AG04450 (cell line): ENCODE results near the gene STX16. TPM values are rescaled to one million over a fixed set of nuclear protein-coding genes. Genes with fewer than 3 reads are reported as not detected.

Source experiments
- CTCF ChIA-PET: fragments of 300-600, 350-600 bp; formaldehyde crosslinking; extraction: SDS; loops from one replicate; lab custom pipeline; 2022; ENCODE audit warnings: antibody characterized with exemption, inconsistent platforms; lab: Charles Lee
- POLR2A ChIA-PET: fragments of 350-600 bp; formaldehyde crosslinking; extraction: SDS; loops from one replicate; lab custom pipeline; 2021; ENCODE audit warnings: antibody characterized with exemption, inconsistent platforms; lab: Yijun Ruan, JAX
- DNase-seq: peaks from one replicate; pipeline ENCODE4 v3.0.0-alpha.2; 2011; ENCODE audit warnings: low read depth, low spot score
- H3K27ac ChIP-seq: one replicate; pipeline ENCODE4 v1.5.1; 2012; ENCODE audit warnings: low read depth, low read length, control low read depth
- H3K27me3 ChIP-seq: one replicate; pipeline ENCODE4 v1.6.0; 2012; ENCODE audit warnings: low read length; ENCODE audit not compliant: control insufficient read depth, insufficient read depth
- H3K4me3 ChIP-seq: 2 replicates; pipeline ENCODE4 v1.5.1; 2011; ENCODE audit warnings: mild to moderate bottlenecking, low read depth, low read length, control low read depth
- H3K9me3 ChIP-seq: 2 replicates; pipeline ENCODE4 v1.5.1; 2012; ENCODE audit warnings: low read length; ENCODE audit not compliant: control insufficient read depth, insufficient read depth
- polyA plus RNA-seq: library from polyadenylated mRNA; depleted of rRNA; stranded (reverse); fragments of >200 nt; gene quantifications from 2 replicates; pipeline ENCODE4 v1.2.3, GENCODE V29; 2011
- TF ChIP-seq, protein P1 (sequence below): IDR thresholded peaks from 2 replicates; pipeline ENCODE4 v1.5.1; 2011; ENCODE audit warnings: low read depth, low read length, control low read depth, inconsistent platforms

Gene STX16
- polyA plus RNA-seq, 1 experiment, result 51.9 TPM

DNA sequence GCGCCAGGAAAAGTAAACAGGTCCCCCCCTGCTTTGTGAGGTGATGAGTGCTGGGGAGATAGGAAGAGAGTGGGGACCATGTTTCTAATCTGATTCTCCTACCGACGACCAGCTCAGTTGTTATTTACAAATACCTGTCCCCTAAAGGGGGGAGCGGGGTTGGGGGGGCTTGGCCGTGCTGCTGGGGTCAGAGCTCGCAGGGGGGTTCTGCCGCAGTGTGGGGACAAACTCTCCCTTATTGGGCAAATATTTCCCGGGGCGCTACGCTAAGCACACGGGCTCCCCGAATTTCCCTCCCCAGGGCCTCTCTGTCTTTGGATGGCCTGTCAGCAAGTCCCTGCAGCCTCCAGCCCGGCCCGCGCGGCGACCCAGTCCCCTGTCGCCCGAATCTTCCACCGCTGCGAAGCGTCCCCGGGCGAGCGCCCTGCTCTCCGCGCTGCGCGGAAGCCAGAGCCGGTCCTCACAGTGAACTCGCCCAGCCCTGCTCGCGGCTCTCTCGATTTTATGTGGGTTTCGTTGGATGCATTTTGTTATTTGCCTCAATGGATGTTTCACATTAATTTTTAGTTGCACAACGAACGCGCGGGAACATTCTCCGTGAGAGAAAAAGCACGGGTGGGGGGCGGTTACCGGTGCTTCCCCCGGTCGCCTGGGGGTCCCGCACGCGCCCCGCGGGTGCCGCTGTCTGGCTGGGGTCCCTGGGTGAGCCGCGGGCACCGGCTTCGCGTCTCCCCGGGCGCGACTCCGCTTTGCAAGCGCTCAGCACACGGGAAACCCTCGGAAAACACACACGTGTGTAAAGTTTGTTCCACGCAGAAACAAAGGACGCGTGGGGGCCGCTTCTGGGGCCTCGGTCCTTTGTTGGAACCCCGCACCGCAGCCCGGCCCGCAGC is 1.5 kb upstream of the STX16 start:
- DNase-seq, result no peak
- TF ChIP-seq, protein P1, sequence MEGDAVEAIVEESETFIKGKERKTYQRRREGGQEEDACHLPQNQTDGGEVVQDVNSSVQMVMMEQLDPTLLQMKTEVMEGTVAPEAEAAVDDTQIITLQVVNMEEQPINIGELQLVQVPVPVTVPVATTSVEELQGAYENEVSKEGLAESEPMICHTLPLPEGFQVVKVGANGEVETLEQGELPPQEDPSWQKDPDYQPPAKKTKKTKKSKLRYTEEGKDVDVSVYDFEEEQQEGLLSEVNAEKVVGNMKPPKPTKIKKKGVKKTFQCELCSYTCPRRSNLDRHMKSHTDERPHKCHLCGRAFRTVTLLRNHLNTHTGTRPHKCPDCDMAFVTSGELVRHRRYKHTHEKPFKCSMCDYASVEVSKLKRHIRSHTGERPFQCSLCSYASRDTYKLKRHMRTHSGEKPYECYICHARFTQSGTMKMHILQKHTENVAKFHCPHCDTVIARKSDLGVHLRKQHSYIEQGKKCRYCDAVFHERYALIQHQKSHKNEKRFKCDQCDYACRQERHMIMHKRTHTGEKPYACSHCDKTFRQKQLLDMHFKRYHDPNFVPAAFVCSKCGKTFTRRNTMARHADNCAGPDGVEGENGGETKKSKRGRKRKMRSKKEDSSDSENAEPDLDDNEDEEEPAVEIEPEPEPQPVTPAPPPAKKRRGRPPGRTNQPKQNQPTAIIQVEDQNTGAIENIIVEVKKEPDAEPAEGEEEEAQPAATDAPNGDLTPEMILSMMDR, result no peak
- H3K9me3 ChIP-seq, result peaks cover 5% of the 10 kb centered on the region; the same call in 1 of the 2 replicates
- ChIA-PET POLR2A (interaction anchor here (0.6 to 1.5 kb wide), 4 partner anchors 77 to 231 kb away, joined by 3 to 7 read pairs (median 4); no protein-coding TSS in a partner anchor), CTCF (interaction anchor here (0.6 to 0.7 kb wide), 2 partner anchors 352 to 1267 kb away, joined by 3 to 5 read pairs; no protein-coding TSS in a partner anchor)
- H3K27ac ChIP-seq, result peak overlapping the region; percentile 31
- H3K4me3 ChIP-seq, result no peak overlapping the region
- no peaks in the 10 kb centered on the region for H3K27me3 ChIP-seq

- no peaks in the 10 kb centered on the region for H3K27me3 ChIP-seq
Observed at GRCh38 chr20:58650181-58650775, 805 bp upstream of the STX16 start.

GRCh38 chr20:58651559-58651945 is 469 bp downstream of the STX16 start:
- TF ChIP-seq, protein P1, result no peak
- Histone ChIP-seq H3K27ac (peak overlapping the region; percentile 96), H3K27me3 (no peaks in the 10 kb centered on the region), H3K9me3 (peaks cover 5% of the 10 kb centered on the region; the same call in 1 of the 2 replicates), H3K4me3 (peak overlapping the region; percentile 92)
- POLR2A ChIA-PET, result interaction anchor here (0.6 to 1.5 kb wide), 18 partner anchors 8 to 263 kb away, joined by 3 to 12 read pairs (median 5); partner anchors contain the start of genes APCDD1L, NPEPL1 and VAPB
- CTCF ChIA-PET, result interaction anchor here (0.7 to 1.6 kb wide), 35 partner anchors 8 to 421 kb away, joined by 3 to 7 read pairs (median 3); partner anchors contain the start of genes GNAS and RAB22A
- DNase-seq, result no peak

More at GRCh38 chr20:58650181-58650775, 805 bp upstream of the STX16 start:
- H3K27ac ChIP-seq, result peak overlapping the region; percentile 96
- CTCF ChIA-PET, result interaction anchor here (0.7 to 1.6 kb wide), 18 partner anchors 9 to 420 kb away, joined by 3 to 7 read pairs (median 4); no protein-coding TSS in a partner anchor
- TF ChIP-seq, protein P1, result no peak
- no peak for DNase-seq
- H3K9me3 ChIP-seq, result peaks cover 5% of the 10 kb centered on the region; the same call in 1 of the 2 replicates
- POLR2A ChIA-PET, result interaction anchor here (0.6 to 1.5 kb wide), 16 partner anchors 11 to 415 kb away, joined by 3 to 12 read pairs (median 5); partner anchors contain the start of genes APCDD1L and VAPB
- H3K4me3 ChIP-seq, result peak overlapping the region; percentile 44

DNA sequence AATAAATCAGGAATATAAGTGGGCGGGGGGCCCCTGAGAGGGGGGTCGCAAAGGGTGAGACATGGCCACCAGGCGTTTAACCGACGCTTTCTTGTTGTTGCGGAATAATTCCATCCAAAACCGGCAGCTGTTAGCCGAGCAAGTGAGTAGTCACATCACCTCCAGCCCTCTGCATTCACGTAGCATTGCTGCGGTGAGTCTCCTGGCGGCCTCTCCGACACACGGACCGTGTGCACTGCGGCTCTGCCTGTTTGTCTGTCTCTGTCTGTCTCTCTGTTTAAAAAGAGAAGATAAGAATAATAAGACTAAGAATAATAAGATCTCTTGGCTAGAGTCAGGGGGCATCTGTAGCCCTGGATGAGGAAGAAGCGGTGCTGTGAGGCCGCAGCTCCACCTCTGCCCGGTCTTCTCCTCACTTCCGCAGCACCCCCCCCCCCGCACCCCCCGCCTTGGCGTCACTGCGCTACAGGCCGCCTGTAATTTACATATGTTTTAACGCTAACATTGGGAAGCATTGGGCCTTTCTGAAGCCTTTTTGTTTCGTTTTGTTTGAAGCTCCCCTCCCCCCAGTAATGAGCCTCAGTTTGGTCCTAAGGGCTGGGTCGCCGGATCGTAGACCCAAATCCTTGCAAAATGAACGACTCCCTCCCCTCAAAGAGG is 993 bp downstream of the STX16 start:
- Histone ChIP-seq H3K4me3 (peak overlapping the region; percentile 92), H3K27me3 (no peaks in the 10 kb centered on the region), H3K27ac (peak overlapping the region; percentile 96), H3K9me3 (peaks cover 5% of the 10 kb centered on the region; the same call in 1 of the 2 replicates)
- CTCF ChIA-PET, result interaction anchor here (0.6 to 1.6 kb wide), 16 partner anchors 7 to 416 kb away, joined by 3 to 7 read pairs (median 4); partner anchors contain the start of genes GNAS and RAB22A
- TF ChIP-seq, protein P1, result peak; percentile 25
- no peak for DNase-seq
- POLR2A ChIA-PET, result interaction anchor here (0.6 to 1.5 kb wide), 9 partner anchors 29 to 218 kb away, joined by 3 to 9 read pairs (median 5); partner anchors contain the start of gene NPEPL1
